A673 (cell line): ENCODE results near the gene DAPK1. TPM values are rescaled to one million over a fixed set of nuclear protein-coding genes. Genes with fewer than 3 reads are reported as not detected.
A peak's percentile ranks its signal among the peaks of the same experiment; 100 is the strongest.

Experiments used
- BruUV-seq: library from RNA; stranded (reverse); fragments of 400-500 nt; replicated peaks from 2 replicates; lab custom pipeline; 2021; lab: Mats Ljungman, UMichigan
- CTCF ChIA-PET: fragments of 300-600 bp; sonication (Branson Sonifier 250); formaldehyde crosslinking; loops from one replicate; lab custom pipeline; 2022; ENCODE audit warnings: antibody characterized with exemption; lab: Charles Lee
- POLR2A ChIA-PET: fragments of 300-600 bp; sonication (Branson Sonifier 250); formaldehyde crosslinking; loops from one replicate; lab custom pipeline; 2022; ENCODE audit warnings: antibody characterized with exemption; ENCODE audit not compliant: low non-redundant PET; lab: Charles Lee
- DNase-seq: peaks from one replicate; pipeline ENCODE4 v3.0.0-alpha.2; 2015; ENCODE audit warnings: low spot score
- H3K27ac ChIP-seq: fragments of 200-600 bp; sonication (generic); 2 replicates; pipeline ENCODE4 v1.5.1; 2016; ENCODE audit warnings: mixed run types, low read depth, mild to moderate bottlenecking, mixed read lengths, antibody characterized with exemption, low read length; ENCODE audit not compliant: poor library complexity, severe bottlenecking
- H3K27me3 ChIP-seq: fragments of 200-600 bp; sonication (generic); replicated peaks from 2 replicates; pipeline ENCODE4 v1.6.1; 2017; ENCODE audit warnings: mixed run types, low read depth, mild to moderate bottlenecking, mixed read lengths, antibody characterized with exemption, low read length; ENCODE audit not compliant: insufficient read depth, poor library complexity
- H3K36me3 ChIP-seq: fragments of 200-600 bp; sonication (generic); 2 replicates; pipeline ENCODE4 v1.6.1; 2016; ENCODE audit warnings: mixed run types, mild to moderate bottlenecking, mixed read lengths, antibody characterized with exemption, low read length; ENCODE audit not compliant: insufficient read depth, poor library complexity, severe bottlenecking
- H3K4me1 ChIP-seq: fragments of 200-600 bp; sonication (generic); 2 replicates; pipeline ENCODE4 v1.6.1; 2017; ENCODE audit warnings: mixed run types, mild to moderate bottlenecking, mixed read lengths, antibody characterized with exemption, low read length; ENCODE audit not compliant: insufficient read depth, poor library complexity, severe bottlenecking
- H3K4me3 ChIP-seq: fragments of 200-600 bp; sonication (generic); 2 replicates; pipeline ENCODE4 v1.5.1; 2016; ENCODE audit warnings: low read depth, mixed run types, mild to moderate bottlenecking, mixed read lengths, low read length; ENCODE audit not compliant: poor library complexity, severe bottlenecking
- H3K9me3 ChIP-seq: fragments of 200-600 bp; sonication (generic); 2 replicates; pipeline ENCODE4 v1.6.1; 2016; ENCODE audit warnings: mixed run types, low read depth, mild to moderate bottlenecking, mixed read lengths, antibody characterized with exemption, low read length; ENCODE audit not compliant: poor library complexity, severe bottlenecking
- EZH2 ChIP-seq: fragments of 200-600 bp; sonication (generic); IDR thresholded peaks from 2 replicates; pipeline ENCODE4 v1.6.1; 2017; ENCODE audit warnings: borderline replicate concordance, low read depth, mild to moderate bottlenecking, mixed read lengths, antibody characterized with exemption, low read length; ENCODE audit not compliant: poor library complexity, severe bottlenecking
- intact Hi-C: fragments of 100-400 bp; cut with micrococcal nuclease; formaldehyde crosslinking; loops from one replicate; pipeline ENCODE4 v1.10.0; 2022; ENCODE audit not compliant: unreplicated experiment
- total RNA-seq: library from RNA; stranded (reverse); gene quantifications from 2 replicates; pipeline ENCODE4 v1.2.3, GENCODE V29; 2021
- TF ChIP-seq, protein P1 (sequence below): fragments of 300-800, 200-600 bp; sonication (generic); conservative IDR thresholded peaks from 2 replicates; pipeline ENCODE4 v1.5.1; 2017; ENCODE audit warnings: low read depth, mild to moderate bottlenecking, antibody characterized with exemption, low read length, moderate library complexity, mixed read lengths

The DAPK1 gene
- total RNA-seq, 1 experiment from 2014 or later: 380 TPM

DNA sequence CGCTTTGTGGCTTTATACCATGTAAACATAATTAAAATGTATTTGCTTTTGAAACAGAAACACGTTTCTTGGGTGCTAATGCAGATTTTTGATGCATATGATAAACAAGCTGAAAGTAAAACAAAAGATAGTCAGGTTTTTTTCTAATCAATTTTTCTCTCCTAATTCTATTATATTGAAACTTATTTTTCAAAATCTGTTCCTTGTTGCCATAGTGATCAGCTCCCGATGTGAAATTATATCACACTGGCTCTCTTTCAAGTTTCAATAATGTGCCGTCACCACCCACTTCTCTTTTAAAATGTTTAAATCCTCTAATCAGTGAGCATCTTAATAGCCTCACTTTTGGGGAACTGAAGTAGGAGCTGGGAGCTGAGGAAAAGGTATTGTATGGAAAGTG, 36.4 kb upstream of the DAPK1 start:
- BruUV-seq: no TSS peak
- Histone ChIP-seq H3K9me3 (no peaks in the 10 kb centered on the region), H3K36me3 (no peaks in the 10 kb centered on the region), H3K27me3 (no peaks in the 10 kb centered on the region), H3K27ac (peak overlapping the region; percentile 41), H3K4me3 (peak overlapping the region; percentile 1), H3K4me1 (peaks cover 37% of the 10 kb centered on the region)
- DNase-seq: peak; percentile 49
- CTCF ChIA-PET: no interaction called here
- TF ChIP-seq, protein P1, sequence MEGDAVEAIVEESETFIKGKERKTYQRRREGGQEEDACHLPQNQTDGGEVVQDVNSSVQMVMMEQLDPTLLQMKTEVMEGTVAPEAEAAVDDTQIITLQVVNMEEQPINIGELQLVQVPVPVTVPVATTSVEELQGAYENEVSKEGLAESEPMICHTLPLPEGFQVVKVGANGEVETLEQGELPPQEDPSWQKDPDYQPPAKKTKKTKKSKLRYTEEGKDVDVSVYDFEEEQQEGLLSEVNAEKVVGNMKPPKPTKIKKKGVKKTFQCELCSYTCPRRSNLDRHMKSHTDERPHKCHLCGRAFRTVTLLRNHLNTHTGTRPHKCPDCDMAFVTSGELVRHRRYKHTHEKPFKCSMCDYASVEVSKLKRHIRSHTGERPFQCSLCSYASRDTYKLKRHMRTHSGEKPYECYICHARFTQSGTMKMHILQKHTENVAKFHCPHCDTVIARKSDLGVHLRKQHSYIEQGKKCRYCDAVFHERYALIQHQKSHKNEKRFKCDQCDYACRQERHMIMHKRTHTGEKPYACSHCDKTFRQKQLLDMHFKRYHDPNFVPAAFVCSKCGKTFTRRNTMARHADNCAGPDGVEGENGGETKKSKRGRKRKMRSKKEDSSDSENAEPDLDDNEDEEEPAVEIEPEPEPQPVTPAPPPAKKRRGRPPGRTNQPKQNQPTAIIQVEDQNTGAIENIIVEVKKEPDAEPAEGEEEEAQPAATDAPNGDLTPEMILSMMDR: no peak
- no peak for TF ChIP-seq EZH2
- intact Hi-C loops: no loop called here
- POLR2A ChIA-PET: interaction anchor here (0.7 kb wide), 1 partner anchor 123 kb away, joined by 3 read pairs; no protein-coding TSS in a partner anchor

DNA sequence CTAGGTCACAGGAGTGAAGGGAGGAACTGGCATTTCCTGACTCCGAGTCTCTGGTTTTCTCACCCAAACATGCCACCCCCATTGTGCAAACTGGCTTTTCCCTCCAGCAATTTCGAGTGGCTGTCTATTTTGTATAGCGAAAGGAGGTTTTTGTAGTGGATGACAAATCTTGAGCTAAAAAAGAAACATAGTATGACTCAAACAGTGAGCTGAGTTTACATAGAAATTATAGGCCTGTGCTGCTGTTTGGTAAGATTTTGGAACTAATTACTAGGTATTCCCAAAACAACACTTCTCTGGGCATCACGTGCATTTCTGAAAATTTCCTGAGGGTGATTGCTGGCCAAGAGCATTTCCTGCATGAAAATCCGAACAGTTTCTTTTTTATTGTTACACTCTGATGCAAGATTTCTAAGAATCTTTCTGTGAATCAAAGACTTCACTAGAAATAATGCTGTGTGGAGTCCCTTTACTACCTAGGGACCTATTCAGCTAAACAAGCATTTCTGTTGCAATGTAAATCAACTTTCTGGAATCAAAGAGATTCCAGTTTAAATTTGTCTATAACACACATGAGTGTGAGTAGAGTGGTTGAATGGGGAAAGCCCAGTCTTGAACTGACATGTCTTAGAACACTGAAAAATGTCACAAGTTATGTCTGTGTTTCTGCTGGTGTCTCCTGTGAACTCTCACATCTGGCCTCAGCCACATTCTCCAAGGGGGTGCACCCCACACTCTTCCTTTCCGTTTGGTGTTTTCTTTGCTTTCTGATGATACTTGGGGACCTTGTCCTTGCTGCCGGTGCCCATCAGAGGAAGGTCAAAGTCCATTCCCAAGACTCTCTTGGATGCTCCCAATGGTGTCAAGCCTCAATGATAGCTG, 33.3 kb upstream of the DAPK1 start:
- intact Hi-C loops: no loop called here
- TF ChIP-seq, protein P1: no peak
- no peak for TF ChIP-seq EZH2
- Histone ChIP-seq H3K9me3 (no peaks in the 10 kb centered on the region), H3K4me1 (peaks cover 37% of the 10 kb centered on the region), H3K27me3 (no peaks in the 10 kb centered on the region), H3K4me3 (no peak overlapping the region), H3K36me3 (no peaks in the 10 kb centered on the region), H3K27ac (peak overlapping the region; percentile 88)
- peak; percentile 52 for DNase-seq
- no TSS peak for BruUV-seq
- ChIA-PET CTCF (no interaction called here), POLR2A (interaction anchor here (0.7 kb wide), 1 partner anchor 11 kb away, joined by 4 read pairs; no protein-coding TSS in a partner anchor)

DNA sequence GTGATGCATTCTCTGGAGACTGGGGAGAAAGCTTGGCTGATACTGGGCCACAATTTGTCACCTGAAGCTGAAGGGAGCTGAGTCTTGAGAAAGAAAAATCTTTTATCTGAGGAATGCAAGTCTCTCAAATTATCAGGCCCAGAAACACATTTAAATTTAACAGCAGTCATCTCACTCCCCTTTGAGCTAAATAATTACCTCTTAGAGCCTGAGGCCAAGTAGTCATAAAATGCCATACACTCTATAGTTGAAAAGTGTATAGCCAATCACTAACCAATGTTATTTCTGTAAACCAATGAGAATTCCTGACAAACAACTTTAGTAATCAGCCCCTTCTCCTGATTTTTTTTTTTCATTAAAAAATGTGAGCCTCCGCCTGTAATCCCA, 32.7 kb upstream of the DAPK1 start:
- peak overlapping the region; percentile 88 for H3K27ac ChIP-seq
- no peaks in the 10 kb centered on the region for H3K27me3 ChIP-seq
- no TSS peak for BruUV-seq
- POLR2A ChIA-PET: interaction anchor here (0.7 kb wide), 1 partner anchor 10 kb away, joined by 4 read pairs; no protein-coding TSS in a partner anchor
- TF ChIP-seq EZH2: no peak
- TF ChIP-seq, protein P1: no peak
- CTCF ChIA-PET: no interaction called here
- no peak for DNase-seq
- no peak overlapping the region for H3K4me3 ChIP-seq
- H3K4me1 ChIP-seq: peaks cover 37% of the 10 kb centered on the region
- intact Hi-C loops: no loop called here
- H3K9me3 ChIP-seq: no peaks in the 10 kb centered on the region
- no peaks in the 10 kb centered on the region for H3K36me3 ChIP-seq
